Testis (tissue), 3 donors: ENCODE results near the gene TRABD2B. TPM values are rescaled to one million over a fixed set of nuclear protein-coding genes. Genes with fewer than 3 reads are reported as not detected.

ENCODE experiments used
- DNase-seq: peaks from one replicate; pipeline ENCODE4 v3.0.0-alpha.2; 2019
- H3K27ac ChIP-seq, 2 donors: fragments of 200-600 bp; sonication (generic); one replicate each; pipeline ENCODE4 v1.5.1; 2019
- H3K27me3 ChIP-seq: fragments of 200-600 bp; sonication (generic); one replicate; pipeline ENCODE4 v1.5.1; 2019
- H3K36me3 ChIP-seq: fragments of 200-600 bp; sonication (generic); one replicate; pipeline ENCODE4 v1.5.1; 2017; ENCODE audit warnings: low read depth; ENCODE audit errors: missing control alignments
- H3K4me1 ChIP-seq: fragments of 200-600 bp; sonication (generic); one replicate; pipeline ENCODE4 v1.5.1; 2019
- H3K4me3 ChIP-seq, 2 donors: fragments of 200-600 bp; sonication (generic); one replicate each; pipeline ENCODE4 v1.5.1; 2017 to 2019
- H3K9me3 ChIP-seq: fragments of 200-600 bp; sonication (generic); one replicate; pipeline ENCODE4 v1.5.1; 2017
- POLR2A ChIP-seq: fragments of 450-650 bp; IDR thresholded peaks from one replicate; pipeline ENCODE4 v1.6.1; 2017; ENCODE audit warnings: antibody characterized with exemption, mild to moderate bottlenecking, moderate library complexity
- WGBS, 2 donors: methylation state at CpG; one replicate each; pipeline ENCODE4 v1.1.5; 2018; 5-methylcytosine and 5-hydroxymethylcytosine counted together
- intact Hi-C: fragments of 100-400 bp; cut with DNase I; formaldehyde crosslinking; loops from one replicate; pipeline ENCODE4 v1.15.1; 2023; ENCODE audit warnings: low total_unique reads
- polyA plus RNA-seq: library from polyadenylated mRNA; stranded (reverse); fragments of 350-450 nt; fragmentation: Illumina TruSeq; extraction: RNeasy Lipid Tissue Mini Kit (QIAGEN cat#74804); gene quantifications from one replicate; pipeline ENCODE4 v1.2.3, GENCODE V29; 2014; ENCODE audit warnings: low read depth, low replicate concordance; ENCODE audit not compliant: insufficient read depth
- total RNA-seq, 2 donors: library from RNA; depleted of rRNA; stranded (reverse); fragments of >200 nt; gene quantifications; one replicate each; pipeline ENCODE4 v1.2.3, GENCODE V29; 2016
- TF ChIP-seq, protein P1 (sequence below), 3 experiments: fragments of 450-650 bp in 2 of 3; fragments of 200-600 bp in 1 of 3; sonication (generic) in 1 of 3; IDR thresholded peaks; one replicate each; pipeline ENCODE4 v1.5.1; 2016 to 2019; ENCODE audit warnings: antibody characterized with exemption in 3 of 3, mild to moderate bottlenecking in 2 of 3, moderate library complexity in 1 of 3

The TRABD2B gene
- total and polyA plus RNA-seq, 3 donors from 2014 or later: 1.9 to 2.7 (median 2.0) TPM

DNA sequence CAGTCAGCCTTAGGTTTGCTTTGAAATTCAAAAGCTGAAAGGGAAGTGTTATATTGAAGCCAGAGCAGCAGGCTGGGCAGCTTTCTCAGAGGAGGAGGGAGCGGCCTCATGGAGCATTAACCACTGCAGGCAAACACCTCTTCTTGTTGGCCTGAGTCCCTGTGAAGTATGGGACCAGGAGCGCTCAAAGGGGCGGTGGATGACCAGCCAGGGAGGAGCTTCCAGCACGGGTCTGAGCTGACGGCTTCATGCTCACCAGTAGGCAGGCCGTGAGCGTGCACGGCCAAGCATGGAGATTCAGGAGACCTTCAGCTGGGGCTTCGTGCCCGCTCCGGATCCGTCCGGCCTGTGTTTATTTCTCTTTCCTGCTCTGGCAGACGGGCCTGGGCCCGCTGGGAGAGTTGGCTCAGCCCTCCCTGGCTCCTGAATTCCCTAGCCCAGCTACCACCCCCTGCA, 245.2 kb downstream of the TRABD2B start:
- H3K27me3 ChIP-seq: no peaks in the 10 kb centered on the region
- H3K36me3 ChIP-seq: no peaks in the 10 kb centered on the region
- TF ChIP-seq POLR2A: no peak
- TF ChIP-seq, protein P1, sequence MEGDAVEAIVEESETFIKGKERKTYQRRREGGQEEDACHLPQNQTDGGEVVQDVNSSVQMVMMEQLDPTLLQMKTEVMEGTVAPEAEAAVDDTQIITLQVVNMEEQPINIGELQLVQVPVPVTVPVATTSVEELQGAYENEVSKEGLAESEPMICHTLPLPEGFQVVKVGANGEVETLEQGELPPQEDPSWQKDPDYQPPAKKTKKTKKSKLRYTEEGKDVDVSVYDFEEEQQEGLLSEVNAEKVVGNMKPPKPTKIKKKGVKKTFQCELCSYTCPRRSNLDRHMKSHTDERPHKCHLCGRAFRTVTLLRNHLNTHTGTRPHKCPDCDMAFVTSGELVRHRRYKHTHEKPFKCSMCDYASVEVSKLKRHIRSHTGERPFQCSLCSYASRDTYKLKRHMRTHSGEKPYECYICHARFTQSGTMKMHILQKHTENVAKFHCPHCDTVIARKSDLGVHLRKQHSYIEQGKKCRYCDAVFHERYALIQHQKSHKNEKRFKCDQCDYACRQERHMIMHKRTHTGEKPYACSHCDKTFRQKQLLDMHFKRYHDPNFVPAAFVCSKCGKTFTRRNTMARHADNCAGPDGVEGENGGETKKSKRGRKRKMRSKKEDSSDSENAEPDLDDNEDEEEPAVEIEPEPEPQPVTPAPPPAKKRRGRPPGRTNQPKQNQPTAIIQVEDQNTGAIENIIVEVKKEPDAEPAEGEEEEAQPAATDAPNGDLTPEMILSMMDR (IDR thresholded peaks at IDR 0.05): no peak
- no peak for DNase-seq
- H3K4me3 ChIP-seq: no peak overlapping the region
- WGBS, 2 donors: 53 to 64% methylated on average over 15 of the region's 15 CpGs
- H3K4me1 ChIP-seq: no peaks in the 10 kb centered on the region
- intact Hi-C loops: no loop called here
- H3K27ac ChIP-seq: no peak overlapping the region
- H3K9me3 ChIP-seq: no peaks in the 10 kb centered on the region

- 71 to 74% methylated on average over 4 of the region's 4 CpGs for WGBS, 2 donors
- H3K9me3 ChIP-seq: no peaks in the 10 kb centered on the region
- intact Hi-C loops: no loop called here
- no peak for DNase-seq
- no peaks in the 10 kb centered on the region for H3K4me1 ChIP-seq
- no peaks in the 10 kb centered on the region for H3K27me3 ChIP-seq
- no peak for TF ChIP-seq POLR2A
- TF ChIP-seq, protein P1 (IDR thresholded peaks at IDR 0.05): no peak
- H3K27ac ChIP-seq: no peak overlapping the region
- H3K4me3 ChIP-seq: no peak overlapping the region
- no peaks in the 10 kb centered on the region for H3K36me3 ChIP-seq
Observed at GRCh38 chr1:47751193-47751592, 246.0 kb downstream of the TRABD2B start.

DNA sequence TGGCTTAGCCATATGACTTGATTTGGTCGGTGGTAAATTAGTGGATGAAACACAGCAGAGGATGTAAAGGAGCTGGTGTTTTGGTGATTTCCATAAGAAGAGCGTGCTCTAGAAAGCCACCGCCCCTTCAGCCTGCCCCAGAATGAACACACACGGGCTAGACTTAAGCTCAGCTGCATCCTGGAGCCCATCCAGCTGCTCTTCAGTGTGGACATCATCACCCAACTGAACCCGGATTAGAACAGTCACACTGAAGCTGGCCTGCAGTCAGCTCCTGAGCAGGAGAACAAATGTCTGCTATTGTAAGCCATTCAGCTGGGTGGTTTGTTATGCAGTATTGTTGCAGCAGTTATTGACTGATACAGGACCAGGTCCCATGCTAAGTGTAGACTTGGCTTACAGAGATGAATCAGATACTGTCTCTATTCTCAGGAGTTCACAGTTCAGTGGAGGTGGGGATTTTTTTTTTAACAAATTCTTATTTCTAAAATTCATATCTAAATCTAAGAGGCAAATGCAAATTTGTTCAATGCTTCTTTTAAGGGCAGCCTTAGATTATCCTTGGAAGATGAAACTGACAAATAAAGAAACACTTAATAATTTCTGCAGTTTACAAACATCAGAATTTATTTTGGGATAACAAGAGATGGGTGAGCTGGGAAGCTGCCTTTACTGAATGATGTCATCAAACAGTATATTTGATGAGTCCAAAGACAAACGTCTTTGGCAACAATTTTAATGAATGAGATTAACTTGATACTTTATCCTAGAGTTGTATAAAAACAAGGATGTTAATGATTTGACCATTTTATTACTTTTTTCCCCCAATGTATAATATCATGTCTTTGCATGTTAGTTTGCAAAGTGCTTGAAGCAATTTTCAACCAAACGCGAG, 251.2 kb downstream of the TRABD2B start:
- Histone ChIP-seq H3K27me3 (no peaks in the 10 kb centered on the region), H3K36me3 (no peaks in the 10 kb centered on the region), H3K4me1 (no peaks in the 10 kb centered on the region), H3K27ac (no peak overlapping the region), H3K4me3 (no peak overlapping the region), H3K9me3 (no peaks in the 10 kb centered on the region)
- intact Hi-C loops: no loop called here
- DNase-seq: no peak
- TF ChIP-seq POLR2A: no peak
- TF ChIP-seq, protein P1 (IDR thresholded peaks at IDR 0.05): no peak
- WGBS, 2 donors: 82 to 85% methylated on average over 8 of the region's 8 CpGs

GRCh38 chr1:47742890-47743760, 254.1 kb downstream of the TRABD2B start:
- Histone ChIP-seq H3K4me1 (no peaks in the 10 kb centered on the region), H3K36me3 (no peaks in the 10 kb centered on the region), H3K9me3 (no peaks in the 10 kb centered on the region), H3K4me3 (no peak overlapping the region), H3K27ac (no peak overlapping the region), H3K27me3 (no peaks in the 10 kb centered on the region)
- no peak for DNase-seq
- WGBS, 2 donors: 79 to 80% methylated on average over 9 of the region's 9 CpGs
- no peak for TF ChIP-seq POLR2A
- TF ChIP-seq, protein P1 (IDR thresholded peaks at IDR 0.05): no peak
- intact Hi-C loops: no loop called here
